Trophoblast cell (in vitro differentiated cells and primary cell): ENCODE results near the gene ZNF324.
"Not testable (repeated sequence)": the region's sequence is repeated elsewhere in the genome, so short reads cannot be mapped to it uniquely, and the experiment has no call there.

ENCODE experiments used
- DNase-seq, 2 donors: peaks; one replicate each; pipeline ENCODE4 v3.0.0-alpha.2; 2016
- H2AFZ ChIP-seq: 2 replicates; pipeline ENCODE4 v1.6.1; 2013; ENCODE audit warnings: low read length, moderate library complexity, mild to moderate bottlenecking; ENCODE audit not compliant: insufficient read depth, poor library complexity
- H2AK5ac ChIP-seq: 2 replicates; pipeline ENCODE4 v1.6.1; 2013; ENCODE audit warnings: mild to moderate bottlenecking, low read length
- H2BK120ac ChIP-seq: 2 replicates; pipeline ENCODE4 v1.6.1; 2013; ENCODE audit warnings: low read length, mild to moderate bottlenecking, moderate library complexity; ENCODE audit not compliant: insufficient read depth, poor library complexity
- H2BK12ac ChIP-seq: 2 replicates; pipeline ENCODE4 v1.6.1; 2013; ENCODE audit warnings: mild to moderate bottlenecking, low read length, moderate library complexity
- H2BK5ac ChIP-seq: 2 replicates; pipeline ENCODE4 v1.6.1; 2013; ENCODE audit warnings: low read length, low read depth, moderate library complexity, mild to moderate bottlenecking; ENCODE audit not compliant: poor library complexity
- H3K14ac ChIP-seq: 2 replicates; pipeline ENCODE4 v1.6.1; 2013; ENCODE audit warnings: mild to moderate bottlenecking, low read length
- H3K18ac ChIP-seq: 2 replicates; pipeline ENCODE4 v1.6.1; 2013; ENCODE audit warnings: mild to moderate bottlenecking, low read length
- H3K23ac ChIP-seq: 2 replicates; pipeline ENCODE4 v1.6.1; 2013; ENCODE audit warnings: low read length
- H3K27ac ChIP-seq: 2 replicates; pipeline ENCODE4 v1.5.1; 2013; ENCODE audit warnings: low read depth, mild to moderate bottlenecking, inconsistent platforms, low read length, moderate library complexity
- H3K27me3 ChIP-seq: 2 replicates; pipeline ENCODE4 v1.6.1; 2013; ENCODE audit warnings: inconsistent platforms, mild to moderate bottlenecking, low read length, moderate library complexity; ENCODE audit not compliant: insufficient read depth
- H3K36me3 ChIP-seq, 2 experiments: 1 replicate in 1 of 2; 2 replicates in 1 of 2; pipeline ENCODE4 v1.6.1; 2013; ENCODE audit warnings: low read length in 2 of 2, mild to moderate bottlenecking in 2 of 2, moderate library complexity in 1 of 2; ENCODE audit not compliant: insufficient read depth in 2 of 2, control insufficient read depth in 1 of 2
- H3K4ac ChIP-seq: 2 replicates; pipeline ENCODE4 v1.6.1; 2013; ENCODE audit warnings: low read depth, mild to moderate bottlenecking, low read length, moderate library complexity
- H3K4me1 ChIP-seq, 2 experiments: 1 replicate in 1 of 2; 2 replicates in 1 of 2; pipeline ENCODE4 v1.6.1; 2013; ENCODE audit warnings: low read length in 2 of 2, mild to moderate bottlenecking in 2 of 2, moderate library complexity in 1 of 2; ENCODE audit not compliant: insufficient read depth in 2 of 2, control insufficient read depth in 1 of 2
- H3K4me2 ChIP-seq: 2 replicates; pipeline ENCODE4 v1.6.1; 2013; ENCODE audit warnings: inconsistent platforms, mild to moderate bottlenecking, low read length, moderate library complexity
- H3K4me3 ChIP-seq: 2 replicates; pipeline ENCODE4 v1.5.1; 2013; ENCODE audit warnings: mild to moderate bottlenecking, low read depth, low read length, inconsistent platforms
- H3K79me1 ChIP-seq: one replicate; pipeline ENCODE4 v1.6.1; 2013; ENCODE audit warnings: low read length
- H3K79me2 ChIP-seq: 2 replicates; pipeline ENCODE4 v1.6.1; 2013; ENCODE audit warnings: low read length, mild to moderate bottlenecking; ENCODE audit not compliant: control insufficient read depth, insufficient read depth, poor library complexity
- H3K9ac ChIP-seq: 2 replicates; pipeline ENCODE4 v1.6.1; 2013; ENCODE audit warnings: mild to moderate bottlenecking, low read length
- H3K9me3 ChIP-seq: 2 replicates; pipeline ENCODE4 v1.6.1; 2013; ENCODE audit warnings: low read depth, mild to moderate bottlenecking, control low read depth, inconsistent platforms, low read length; ENCODE audit not compliant: insufficient read depth
- H4K12ac ChIP-seq: 2 replicates; pipeline ENCODE4 v1.6.1; 2013; ENCODE audit warnings: low read depth, mild to moderate bottlenecking, low read length, moderate library complexity
- H4K8ac ChIP-seq: 2 replicates; pipeline ENCODE4 v1.6.1; 2013; ENCODE audit warnings: low read depth, mild to moderate bottlenecking, low read length, moderate library complexity
- H4K91ac ChIP-seq: one replicate; pipeline ENCODE4 v1.6.1; 2013; ENCODE audit warnings: low read depth, mild to moderate bottlenecking, low read length, moderate library complexity
- WGBS: extraction: QIAGEN DNeasy Blood & Tissue Kit; methylation state at CpG from one replicate; pipeline ENCODE4 v1.1.7; 2013; ENCODE audit warnings: missing lambda C conversion rate; ENCODE audit not compliant: insufficient read length, insufficient coverage; ENCODE audit errors: extremely low coverage; 5-methylcytosine and 5-hydroxymethylcytosine counted together

ZNF324 gene

DNA sequence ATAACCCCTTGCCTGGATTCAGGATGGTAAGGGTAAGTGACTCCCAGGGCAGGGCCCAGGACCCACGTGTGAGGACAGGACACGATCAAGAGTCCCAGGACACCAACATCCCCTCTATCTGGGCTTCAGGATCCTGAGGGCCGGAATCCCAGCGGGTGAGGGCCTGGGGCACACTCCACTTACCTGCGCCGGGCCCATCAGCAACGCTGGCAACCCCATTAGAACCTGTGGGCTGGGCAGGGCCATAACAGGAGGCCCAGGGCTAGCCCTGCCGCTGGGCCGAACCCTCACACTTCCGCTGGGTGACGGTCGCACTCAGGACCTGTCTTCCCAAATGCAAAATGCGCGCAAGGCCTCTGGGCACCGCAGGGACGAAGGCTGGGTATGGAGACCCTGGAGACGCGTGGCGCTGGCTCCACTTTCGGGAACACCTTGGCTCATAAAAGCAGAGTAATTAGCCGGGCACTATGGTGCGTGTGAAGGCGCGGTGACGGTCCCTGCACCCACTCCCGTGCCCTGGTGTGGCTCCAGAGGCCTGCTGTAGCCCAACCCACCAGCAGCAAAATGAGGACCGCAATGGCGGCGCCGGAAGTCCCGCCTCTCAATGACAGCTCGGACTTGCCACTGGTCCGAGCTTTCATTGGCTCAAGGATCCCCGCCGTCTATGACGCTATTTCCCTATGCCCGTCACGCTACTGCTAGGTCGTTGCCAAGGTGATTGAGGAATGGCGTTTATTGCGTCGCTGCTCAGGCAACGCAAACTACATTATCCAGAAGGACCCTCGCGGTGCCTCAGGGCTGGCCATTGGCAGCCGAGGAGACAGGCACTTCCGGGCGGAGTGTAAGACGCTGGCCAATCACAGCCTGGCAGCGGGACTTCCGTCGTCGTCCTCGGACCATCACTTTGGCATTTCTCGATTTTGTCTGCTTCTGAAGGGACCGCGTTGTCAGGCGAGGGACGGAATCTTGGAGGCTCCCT lies 27.0 kb upstream of the ZNF324 start, which contains the start of gene ZNF132:
Gene ZNF132 (minus strand): TSS at position 578 of the 979 bp plus-strand sequence. CDS start 332 bp downstream, at position 246.
- Histone ChIP-seq H4K8ac (peak within 1 kb of the TSS; percentile 95), H3K4me2 (peak within 1 kb of the TSS; percentile 59), H3K18ac (peak within 1 kb of the TSS; percentile 67), H2BK120ac (peak within 1 kb of the TSS; percentile 8), H2AFZ (peak within 1 kb of the TSS; percentile 83), H3K4me3 (peak within 1 kb of the TSS; percentile 70), H3K9ac (no peak within 1 kb of the TSS), H3K4me1 (peaks cover 6 to 11% of the 10 kb centered on the region in 2 experiments), H3K79me1 (peaks cover 3% of the 10 kb centered on the region), H3K27ac (no peak within 1 kb of the TSS), H3K27me3 (peaks cover 5% of the 10 kb centered on the region), H2BK5ac (no peak within 1 kb of the TSS), H3K36me3 (peaks cover 3 to 4% of the 10 kb centered on the region in 2 experiments), H3K14ac (peak within 1 kb of the TSS; percentile 48), H3K4ac (peak within 1 kb of the TSS; percentile 10), H4K91ac (peak within 1 kb of the TSS; percentile 57), H4K12ac (peak within 1 kb of the TSS; percentile 71), H2BK12ac (no peak within 1 kb of the TSS), H3K23ac (no peak within 1 kb of the TSS), H2AK5ac (peak within 1 kb of the TSS; percentile 72), H3K9me3 (peaks cover 29% of the 10 kb centered on the region), H3K79me2 (no peaks in the 10 kb centered on the region)
- DNase-seq = peak; percentile 98 to 100
- no CpG with 5 or more reads among the region's 59 CpGs for WGBS

DNA sequence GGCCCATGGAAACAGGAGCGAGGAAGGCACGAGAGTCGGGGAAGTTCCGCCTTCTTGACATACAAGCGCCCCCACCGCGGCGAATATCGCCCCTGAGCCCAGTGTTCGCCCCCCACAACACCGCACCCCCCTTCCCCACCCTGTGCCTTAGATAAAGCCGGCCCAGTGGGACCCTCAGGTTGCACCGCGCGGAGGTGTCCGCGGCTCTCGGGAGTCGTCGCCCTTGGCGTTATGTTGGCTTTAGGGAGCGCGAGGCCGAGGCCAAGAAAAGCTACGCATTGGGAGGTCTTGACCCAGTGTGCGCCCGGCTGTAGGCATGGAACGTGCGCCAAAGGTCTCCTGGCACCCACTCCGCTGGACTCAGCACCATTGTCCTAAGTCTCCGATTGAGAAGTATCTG lies 26.3 kb upstream of the ZNF324 start:
- H2AFZ ChIP-seq = peak overlapping the region; percentile 77
- H2BK120ac ChIP-seq = no peak overlapping the region
- peaks cover 28% of the 10 kb centered on the region for H3K9me3 ChIP-seq
- H4K91ac ChIP-seq = no peak overlapping the region
- peak overlapping the region; percentile 43 for H4K12ac ChIP-seq
- H4K8ac ChIP-seq = peak overlapping the region; percentile 77
- peaks cover 3% of the 10 kb centered on the region for H3K79me1 ChIP-seq
- no peak overlapping the region for H3K23ac ChIP-seq
- H3K27me3 ChIP-seq = peaks cover 5% of the 10 kb centered on the region
- H3K4me2 ChIP-seq = peak overlapping the region; percentile 59
- no peak overlapping the region for H2AK5ac ChIP-seq
- peaks cover 2 to 3% of the 10 kb centered on the region in 2 experiments for H3K36me3 ChIP-seq
- no peak overlapping the region for H3K9ac ChIP-seq
- H3K79me2 ChIP-seq = no peaks in the 10 kb centered on the region
- no CpG with 5 or more reads among the region's 31 CpGs for WGBS
- H3K14ac ChIP-seq = no peak overlapping the region
- DNase-seq = no peak
- H3K27ac ChIP-seq = no peak overlapping the region
- no peak overlapping the region for H2BK12ac ChIP-seq
- peak overlapping the region; percentile 70 for H3K4me3 ChIP-seq
- no peak overlapping the region for H3K4ac ChIP-seq
- H3K18ac ChIP-seq = no peak overlapping the region
- H3K4me1 ChIP-seq = peaks cover 6 to 11% of the 10 kb centered on the region in 2 experiments
- no peak overlapping the region for H2BK5ac ChIP-seq

DNA sequence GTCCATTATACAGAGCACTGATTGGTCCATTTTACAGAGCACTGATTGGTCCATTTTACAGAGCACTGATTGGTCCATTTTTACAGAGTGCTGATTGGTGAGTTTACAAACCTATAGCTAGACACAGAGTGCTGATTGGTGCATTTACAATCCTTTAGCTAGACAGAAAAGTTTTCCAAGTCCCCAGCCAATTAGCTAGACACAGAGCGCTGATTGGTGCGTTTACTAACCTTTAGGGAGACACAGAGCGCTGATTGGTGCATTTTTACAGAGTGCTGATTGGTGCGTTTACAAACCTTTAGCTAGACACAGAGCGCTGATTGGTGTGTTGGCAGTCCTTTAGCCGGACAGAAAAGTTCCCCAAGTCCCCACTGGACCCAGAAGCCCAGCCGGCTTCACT lies 23.9 kb upstream of the ZNF324 start:
- not testable (repeated sequence) for H4K12ac ChIP-seq, H3K4ac ChIP-seq, H3K36me3 ChIP-seq, H2AFZ ChIP-seq, H3K9ac ChIP-seq, H3K79me1 ChIP-seq, H3K4me3 ChIP-seq, H4K91ac ChIP-seq, H3K27me3 ChIP-seq, H3K4me2 ChIP-seq, H3K18ac ChIP-seq, H2BK5ac ChIP-seq, H3K27ac ChIP-seq, H2BK12ac ChIP-seq, H2AK5ac ChIP-seq, H3K79me2 ChIP-seq, H3K14ac ChIP-seq, DNase-seq, H4K8ac ChIP-seq, H3K23ac ChIP-seq, H2BK120ac ChIP-seq
- WGBS = no CpG with 5 or more reads among the region's 7 CpGs
- Histone ChIP-seq H3K4me1 (peaks cover 6 to 11% of the 10 kb centered on the region in 2 experiments), H3K9me3 (peaks cover 28% of the 10 kb centered on the region)

DNA sequence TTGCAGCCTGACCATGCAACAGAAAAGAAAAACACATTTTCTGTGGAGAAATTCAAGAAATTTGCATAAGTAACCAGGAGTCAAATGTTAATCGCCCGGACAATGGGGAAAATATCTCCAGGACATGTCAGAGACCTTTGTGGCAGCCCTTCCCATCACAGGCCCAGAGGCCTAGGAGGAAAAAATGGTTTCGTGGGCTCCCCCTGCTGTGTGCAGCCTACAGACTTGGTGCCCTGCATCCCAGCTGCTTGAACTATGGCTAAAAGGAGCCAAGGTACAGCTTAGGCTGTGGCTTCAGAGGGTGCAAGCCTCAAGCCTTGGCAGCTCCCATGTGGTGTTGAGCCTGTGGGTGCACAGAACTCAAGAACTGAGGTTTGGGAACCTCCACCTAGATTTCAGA lies 18.0 kb upstream of the ZNF324 start:
- not testable (repeated sequence) for H3K9me3 ChIP-seq, H2AFZ ChIP-seq, H4K91ac ChIP-seq, H3K4me1 ChIP-seq, H4K12ac ChIP-seq, H3K9ac ChIP-seq, H3K4me2 ChIP-seq, H3K27ac ChIP-seq, H3K36me3 ChIP-seq, H2BK5ac ChIP-seq, H3K4me3 ChIP-seq, H3K18ac ChIP-seq, H3K4ac ChIP-seq, H3K79me2 ChIP-seq, H3K27me3 ChIP-seq, H3K79me1 ChIP-seq, DNase-seq, H2AK5ac ChIP-seq, H2BK12ac ChIP-seq, H2BK120ac ChIP-seq, H3K14ac ChIP-seq, H3K23ac ChIP-seq, H4K8ac ChIP-seq
- WGBS = no CpG with 5 or more reads among the region's 3 CpGs
